Astrocyte (in vitro differentiated cells and primary cell): ENCODE measurements around the gene HOXA10. TPM values are rescaled to one million over a fixed set of nuclear protein-coding genes. Genes with fewer than 3 reads are reported as not detected.

Experiments
- DNase-seq: peaks from one replicate; pipeline ENCODE4 v3.0.0-alpha.2; 2010; ENCODE audit warnings: low read depth
- FAIRE-seq: peaks from 2 replicates; lab custom pipeline; 2011; peaks lifted over from hg19 to GRCh38; lab: Jason Lieb, UNC
- H2AFZ ChIP-seq: 2 replicates; pipeline ENCODE4 v1.6.0; 2012; ENCODE audit warnings: low read depth, low read length, inconsistent platforms
- H3K27ac ChIP-seq: 2 replicates; pipeline ENCODE4 v1.5.1; 2011; ENCODE audit warnings: low read depth, low read length, inconsistent platforms
- H3K27me3 ChIP-seq: 2 replicates; pipeline ENCODE4 v1.6.0; 2011; ENCODE audit warnings: low read length, inconsistent platforms; ENCODE audit not compliant: insufficient read depth
- H3K36me3 ChIP-seq: 2 replicates; pipeline ENCODE4 v1.5.1; 2011; ENCODE audit warnings: low read length, inconsistent platforms; ENCODE audit not compliant: insufficient read depth
- H3K4me1 ChIP-seq: 2 replicates; pipeline ENCODE4 v1.5.1; 2011; ENCODE audit warnings: low read length, inconsistent platforms; ENCODE audit not compliant: insufficient read depth
- H3K4me2 ChIP-seq: 2 replicates; pipeline ENCODE4 v1.6.0; 2012; ENCODE audit warnings: low read length, inconsistent platforms
- H3K4me3 ChIP-seq: 2 replicates; pipeline ENCODE4 v1.5.1; 2011; ENCODE audit warnings: low read depth, mild to moderate bottlenecking, low read length, inconsistent platforms; ENCODE audit not compliant: insufficient read depth
- H3K79me2 ChIP-seq: 2 replicates; pipeline ENCODE4 v1.6.0; 2012; ENCODE audit warnings: mild to moderate bottlenecking, low read length, inconsistent platforms; ENCODE audit not compliant: insufficient read depth
- H3K9ac ChIP-seq: 2 replicates; pipeline ENCODE4 v1.6.0; 2012; ENCODE audit warnings: mild to moderate bottlenecking, low read length, inconsistent platforms
- H3K9me3 ChIP-seq: 2 replicates; pipeline ENCODE4 v1.5.1; 2012; ENCODE audit warnings: low read depth, mild to moderate bottlenecking, low read length, inconsistent platforms; ENCODE audit not compliant: insufficient read depth
- H4K20me1 ChIP-seq: 2 replicates; pipeline ENCODE4 v1.6.0; 2012; ENCODE audit warnings: low read length, inconsistent platforms; ENCODE audit not compliant: insufficient read depth
- H3K27ac Mint-ChIP-seq: one replicate; pipeline ENCODE4 v1.8.0; 2021; ENCODE audit warnings: mild to moderate bottlenecking, mixed read lengths; ENCODE audit not compliant: unreplicated experiment
- H3K27me3 Mint-ChIP-seq: one replicate; pipeline ENCODE4 v1.8.0; 2021; ENCODE audit warnings: low read depth, mixed read lengths; ENCODE audit not compliant: unreplicated experiment
- H3K36me3 Mint-ChIP-seq: one replicate; pipeline ENCODE4 v1.8.0; 2021; ENCODE audit warnings: low read depth, mixed read lengths; ENCODE audit not compliant: unreplicated experiment
- H3K4me1 Mint-ChIP-seq: one replicate; pipeline ENCODE4 v1.8.0; 2021; ENCODE audit warnings: low read depth, mixed read lengths; ENCODE audit not compliant: unreplicated experiment
- H3K4me3 Mint-ChIP-seq: one replicate; pipeline ENCODE4 v1.8.0; 2021; ENCODE audit warnings: mild to moderate bottlenecking, moderate library complexity, mixed read lengths; ENCODE audit not compliant: unreplicated experiment
- H3K9me3 Mint-ChIP-seq: one replicate; pipeline ENCODE4 v1.8.0; 2021; ENCODE audit warnings: mild to moderate bottlenecking, mixed read lengths; ENCODE audit not compliant: unreplicated experiment
- CTCF ChIP-seq: IDR thresholded peaks from 2 replicates; pipeline ENCODE4 v1.5.1; 2011; ENCODE audit warnings: low read depth, mild to moderate bottlenecking, inconsistent platforms, low read length, moderate library complexity; ENCODE audit not compliant: insufficient read depth
- EZH2 ChIP-seq: IDR thresholded peaks from 2 replicates; pipeline ENCODE4 v1.6.1; 2012; ENCODE audit warnings: mild to moderate bottlenecking, low read length, inconsistent platforms; ENCODE audit not compliant: insufficient read depth
- total RNA-seq: library from RNA; stranded (reverse); gene quantifications from 2 replicates; pipeline ENCODE4 v1.2.1, GENCODE V29; 2021

HOXA10 gene
- total RNA-seq, 1 donor from 2014 or later: not detected

- Histone ChIP-seq H3K9me3 (peaks cover 6% of the 10 kb centered on the region), H3K79me2 (no peaks in the 10 kb centered on the region), H2AFZ (no peak overlapping the region), H3K27ac (no peak overlapping the region), H3K4me3 (peak overlapping the region; percentile 36), H3K9ac (no peak overlapping the region), H3K4me2 (peak overlapping the region; percentile 75), H3K27me3 (peaks cover 97% of the 10 kb centered on the region), H3K36me3 (no peaks in the 10 kb centered on the region), H4K20me1 (peaks cover 14% of the 10 kb centered on the region), H3K4me1 (peaks cover 9% of the 10 kb centered on the region)
- H3K4me1 Mint-ChIP-seq: no peaks in the 10 kb centered on the region
- peaks cover 2% of the 10 kb centered on the region for H3K36me3 Mint-ChIP-seq
- H3K4me3 Mint-ChIP-seq: no peak overlapping the region
- H3K27ac Mint-ChIP-seq: peak overlapping the region; percentile 72
- DNase-seq (no peak), FAIRE-seq (no peak)
- H3K9me3 Mint-ChIP-seq: peaks cover 23% of the 10 kb centered on the region
- TF ChIP-seq EZH2: peak; percentile 71
- no peak for TF ChIP-seq CTCF
- H3K27me3 Mint-ChIP-seq: peaks cover 88% of the 10 kb centered on the region
Observed at GRCh38 chr7:27184337-27185012, 10.4 kb upstream of the HOXA10 start.

GRCh38 chr7:27183682-27184336, 9.7 kb upstream of the HOXA10 start:
- Mint-ChIP-seq H3K4me3 (peak overlapping the region; percentile 40), H3K9me3 (peaks cover 30% of the 10 kb centered on the region), H3K36me3 (peaks cover 2% of the 10 kb centered on the region), H3K27ac (peak overlapping the region; percentile 58), H3K4me1 (no peaks in the 10 kb centered on the region), H3K27me3 (peaks cover 88% of the 10 kb centered on the region)
- H3K4me2 ChIP-seq: peak overlapping the region; percentile 75
- peaks cover 7% of the 10 kb centered on the region for H3K4me1 ChIP-seq
- no peak overlapping the region for H2AFZ ChIP-seq
- no peaks in the 10 kb centered on the region for H3K79me2 ChIP-seq
- no peaks in the 10 kb centered on the region for H3K36me3 ChIP-seq
- DNase-seq (no peak), FAIRE-seq (no peak)
- TF ChIP-seq EZH2 (no peak), CTCF (no peak)
- H3K9me3 ChIP-seq: peaks cover 4% of the 10 kb centered on the region
- H3K4me3 ChIP-seq: peak overlapping the region; percentile 36
- no peak overlapping the region for H3K9ac ChIP-seq
- H3K27me3 ChIP-seq: peaks cover 97% of the 10 kb centered on the region
- no peak overlapping the region for H3K27ac ChIP-seq
- peaks cover 13% of the 10 kb centered on the region for H4K20me1 ChIP-seq
